GM19193 (cell line): ENCODE data around the gene HOXA3.

Experiments used
- POLR2A ChIP-seq: IDR thresholded peaks from 4 replicates; pipeline ENCODE4 v1.6.1; 2011; ENCODE audit not compliant: insufficient read depth, insufficient read length; ENCODE audit errors: extremely low read depth

The HOXA3 gene

GRCh38 chr7:27159266-27160144 is 7.1 kb upstream of the HOXA3 start:
- TF ChIP-seq POLR2A = no peak

- TF ChIP-seq POLR2A = no peak
These were observed 6.3 kb upstream of the HOXA3 start for GRCh38 chr7:27158436-27159265.

- TF ChIP-seq POLR2A = no peak
These were observed 5.5 kb upstream of the HOXA3 start for GRCh38 chr7:27157702-27158431.

GRCh38 chr7:27156916-27157701 is 4.7 kb upstream of the HOXA3 start:
- no peak for TF ChIP-seq POLR2A

- no peak for TF ChIP-seq POLR2A
These were observed 4.1 kb upstream of the HOXA3 start, which contains the start of gene HOXA7 for GRCh38 chr7:27156508-27156898. HOXA7 (minus strand) TSS chr7:27156675; CDS start chr7:27156545, 130 bp downstream.

- no peak for TF ChIP-seq POLR2A
These were observed 3.6 kb upstream of the HOXA3 start for GRCh38 chr7:27155816-27156507.

GRCh38 chr7:27154901-27155815 is 2.8 kb upstream of the HOXA3 start:
- TF ChIP-seq POLR2A = no peak

GRCh38 chr7:27154369-27154768 is 2.0 kb upstream of the HOXA3 start:
- no peak for TF ChIP-seq POLR2A

GRCh38 chr7:27153526-27153925 is 1.1 kb upstream of the HOXA3 start:
- no peak for TF ChIP-seq POLR2A

- no peak for TF ChIP-seq POLR2A
These were observed 546 bp upstream of the HOXA3 start for GRCh38 chr7:27152816-27153442.

- no peak for TF ChIP-seq POLR2A
These were observed 947 bp downstream of the HOXA3 start for GRCh38 chr7:27151341-27151930.
